GM19463 (cell line): ENCODE results near the gene FRMPD3.

Source experiments
- ATAC-seq: cut with Tn5 transposase; IDR thresholded peaks from one replicate; pipeline ENCODE4 v1.9.1; 2021; ENCODE audit warnings: mild to moderate bottlenecking, moderate library complexity; ENCODE audit not compliant: unreplicated experiment

The FRMPD3 gene

GRCh38 chrX:107477406-107477805 is 28.0 kb downstream of the FRMPD3 start:
- no peak for ATAC-seq

- no peak for ATAC-seq
These were observed 30.8 kb downstream of the FRMPD3 start for GRCh38 chrX:107480272-107480671.

DNA sequence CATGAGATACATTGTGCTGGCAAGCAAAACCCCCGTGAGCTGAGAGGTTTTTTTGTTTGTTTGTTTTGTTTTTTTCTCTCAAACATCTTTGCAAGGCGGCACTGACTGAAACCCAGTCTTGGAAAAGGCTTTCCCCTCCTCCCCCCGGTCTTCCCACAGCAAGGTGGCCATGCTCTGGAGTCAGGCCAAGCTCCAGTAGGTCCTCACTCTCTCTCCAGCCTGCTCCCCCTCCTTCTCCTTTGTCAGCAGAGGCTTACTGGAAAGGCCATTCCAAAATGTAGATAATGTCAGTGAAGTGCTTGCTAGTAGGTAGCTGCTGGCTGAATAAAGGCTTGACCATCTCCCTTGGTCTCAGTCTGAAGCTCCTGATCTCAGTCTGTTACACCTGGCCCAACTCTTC is 32.6 kb downstream of the FRMPD3 start:
- ATAC-seq: no peak

DNA sequence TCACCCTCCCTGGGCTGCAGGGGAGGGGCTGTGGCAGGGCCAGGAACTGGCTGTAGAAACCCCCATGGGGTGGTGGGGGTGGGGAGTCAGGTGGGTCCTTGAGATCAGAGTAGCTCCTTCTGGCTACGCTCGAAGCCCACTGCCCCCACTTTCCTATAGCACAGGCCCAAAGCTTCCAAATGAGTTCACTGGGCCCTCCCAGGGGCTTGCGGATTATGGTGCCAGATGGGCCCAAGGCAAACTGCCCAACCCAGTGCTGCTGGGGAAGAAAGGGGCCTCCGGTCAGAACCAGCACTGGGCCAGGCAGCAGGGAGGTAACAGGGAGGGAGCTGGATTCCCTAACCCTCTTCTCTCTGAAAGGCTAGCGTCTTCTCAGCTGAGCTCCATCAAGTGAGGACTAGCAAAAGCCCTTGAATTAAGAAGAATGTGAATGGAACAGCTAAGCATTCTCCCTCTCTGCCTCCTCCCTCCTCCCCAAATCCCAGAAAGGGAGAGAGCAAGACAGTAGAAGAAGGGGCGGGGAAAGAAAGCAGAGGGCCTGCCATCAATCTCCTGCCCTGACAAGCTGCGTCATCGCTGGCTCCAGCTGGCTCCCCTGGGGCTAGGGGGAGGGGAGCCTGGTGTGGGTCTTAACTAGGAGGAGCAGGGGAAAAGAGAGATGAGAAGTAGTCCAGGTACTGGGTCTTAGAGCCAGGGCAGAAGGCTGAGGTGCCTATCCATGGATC is 34.7 kb downstream of the FRMPD3 start:
- ATAC-seq: no peak

GRCh38 chrX:107485013-107485412 is 35.6 kb downstream of the FRMPD3 start:
- ATAC-seq: no peak

DNA sequence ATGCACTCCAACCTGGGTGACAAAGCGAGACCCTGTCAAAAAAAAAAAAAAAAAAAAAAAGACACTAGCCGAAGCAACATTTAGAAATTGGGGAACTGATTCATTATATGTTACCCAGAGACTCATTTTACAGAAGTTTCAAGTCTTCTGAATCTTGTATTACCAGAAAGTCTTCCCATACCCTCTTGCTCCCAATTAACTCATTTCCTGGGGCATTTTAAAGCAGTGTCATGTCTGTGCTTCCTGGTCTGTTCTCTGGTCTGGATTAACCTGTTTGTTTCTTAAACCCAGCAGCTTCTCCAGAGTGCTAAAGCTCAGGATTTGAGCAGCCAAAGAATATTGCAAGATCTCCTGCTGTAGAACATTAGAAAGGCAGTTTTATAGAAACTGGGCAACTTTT is 43.7 kb downstream of the FRMPD3 start:
- no peak for ATAC-seq

- no peak for ATAC-seq
These were observed 47.3 kb downstream of the FRMPD3 start for GRCh38 chrX:107496786-107497185.
